SU-DHL-6 (cell line): ENCODE results near the gene PKN2.

Experiments
- H2AFZ ChIP-seq: fragments of 200-600 bp; sonication (generic); 2 replicates; pipeline ENCODE4 v1.6.1; 2014; ENCODE audit warnings: low read depth, mild to moderate bottlenecking, moderate library complexity, mixed read lengths, antibody characterized with exemption, low read length; ENCODE audit not compliant: severe bottlenecking
- H3F3A ChIP-seq: fragments of 200-600 bp; shearing (Covaris generic); 2 replicates; pipeline ENCODE4 v1.6.0; 2016; ENCODE audit warnings: antibody characterized with exemption, mild to moderate bottlenecking; ENCODE audit not compliant: insufficient read depth
- H3K27ac ChIP-seq: fragments of 200-600 bp; sonication (generic); 2 replicates; pipeline ENCODE4 v1.5.1; 2016; ENCODE audit warnings: low read depth, mild to moderate bottlenecking, low read length, moderate library complexity, mixed read lengths
- H3K27me3 ChIP-seq: fragments of 200-600 bp; sonication (generic), shearing (Covaris generic); 2 replicates; pipeline ENCODE4 v1.6.0; 2014; ENCODE audit warnings: mild to moderate bottlenecking, low read length
- H3K36me3 ChIP-seq: fragments of 200-600 bp; sonication (generic); 2 replicates; pipeline ENCODE4 v1.6.1; 2014; ENCODE audit warnings: mild to moderate bottlenecking, low read length, mixed read lengths
- H3K4me2 ChIP-seq: fragments of 300-600, 200-600 bp; shearing (Covaris generic), sonication (generic); 2 replicates; pipeline ENCODE4 v1.6.0; 2014; ENCODE audit warnings: low read length, low read depth, mild to moderate bottlenecking; ENCODE audit not compliant: poor library complexity, severe bottlenecking
- H3K4me3 ChIP-seq: fragments of 200-600 bp; sonication (generic); 2 replicates; pipeline ENCODE4 v1.5.1; 2014; ENCODE audit warnings: antibody characterized with exemption, low read length, mild to moderate bottlenecking, mixed read lengths; ENCODE audit not compliant: insufficient read depth, poor library complexity, severe bottlenecking
- H3K79me2 ChIP-seq: fragments of 200-600 bp; sonication (generic); 2 replicates; pipeline ENCODE4 v1.6.1; 2014; ENCODE audit warnings: mild to moderate bottlenecking, low read length, moderate library complexity; ENCODE audit not compliant: insufficient read depth
- H3K9ac ChIP-seq: fragments of 200-600 bp; sonication (generic); 2 replicates; pipeline ENCODE4 v1.7.0; 2014; ENCODE audit warnings: mild to moderate bottlenecking, low read length
- H3K9me2 ChIP-seq: fragments of 200-600 bp; sonication (generic); replicated peaks from 2 replicates; pipeline ENCODE4 v1.6.1; 2014; ENCODE audit warnings: low read length; ENCODE audit not compliant: insufficient read depth
- H3K9me3 ChIP-seq: fragments of 200-600 bp; sonication (generic); 2 replicates; pipeline ENCODE4 v1.6.1; 2014; ENCODE audit warnings: low read length, mixed read lengths; ENCODE audit not compliant: insufficient read depth
- H4K20me1 ChIP-seq: fragments of 200-600 bp; sonication (generic); 2 replicates; pipeline ENCODE4 v1.6.1; 2014; ENCODE audit warnings: low read depth, mild to moderate bottlenecking, antibody characterized with exemption, low read length, moderate library complexity, mixed read lengths
- CTCF ChIP-seq: fragments of 200-600 bp; sonication (generic); IDR thresholded peaks from one replicate; pipeline ENCODE4 v1.5.1; 2017; ENCODE audit warnings: antibody characterized with exemption, mild to moderate bottlenecking, low read length, moderate library complexity; ENCODE audit not compliant: insufficient read depth, poor library complexity, severe bottlenecking
- EZH2phosphoT487 ChIP-seq: fragments of 200-600 bp; sonication (generic), shearing (Covaris generic); conservative IDR thresholded peaks from 2 replicates; pipeline ENCODE4 v1.6.1; 2018; ENCODE audit warnings: mild to moderate bottlenecking, antibody characterized with exemption, low read length, moderate library complexity, mixed read lengths

PKN2 gene

DNA sequence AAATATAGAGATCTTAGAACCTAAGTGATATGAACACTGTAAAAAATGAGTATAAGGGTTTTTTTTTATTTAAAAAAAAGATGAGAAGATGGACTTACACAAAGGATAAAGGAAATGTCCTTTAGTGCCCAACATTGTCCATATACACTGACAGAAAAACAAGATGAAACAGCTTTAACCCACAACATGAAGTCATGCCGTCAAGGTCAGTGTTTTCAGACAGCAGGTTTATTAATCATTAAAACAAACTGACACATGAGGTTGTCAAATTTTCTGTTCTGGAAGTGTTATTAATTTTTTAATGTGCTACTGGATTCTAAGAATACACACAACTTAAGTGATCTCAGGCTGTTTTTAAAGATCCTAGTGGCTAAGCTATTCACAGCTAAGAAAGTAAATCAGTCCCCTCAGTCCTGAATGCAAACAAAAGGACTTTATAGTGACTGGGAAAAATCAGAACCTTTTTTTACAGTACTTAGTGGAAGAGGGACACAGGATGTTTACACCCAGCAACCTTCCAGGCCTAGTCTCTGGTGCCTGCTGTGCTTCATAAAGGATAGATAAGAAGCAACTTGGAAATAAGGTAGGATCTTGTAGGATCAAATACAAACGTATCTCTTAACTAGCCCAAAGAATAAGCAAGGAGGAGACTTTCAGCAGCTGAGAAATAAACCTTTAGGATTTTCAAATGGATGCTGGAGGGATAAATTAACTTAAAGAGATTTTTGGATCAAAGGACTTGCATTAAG is 21.9 kb upstream of the PKN2 start:
- no peaks in the 10 kb centered on the region for H3F3A ChIP-seq
- H4K20me1 ChIP-seq = no peaks in the 10 kb centered on the region
- no peak overlapping the region for H3K4me2 ChIP-seq
- no peak overlapping the region for H2AFZ ChIP-seq
- H3K9ac ChIP-seq = no peak overlapping the region
- H3K79me2 ChIP-seq = no peaks in the 10 kb centered on the region
- TF ChIP-seq EZH2phosphoT487 (no peak), CTCF (no peak)
- no peaks in the 10 kb centered on the region for H3K36me3 ChIP-seq
- no peaks in the 10 kb centered on the region for H3K9me2 ChIP-seq
- H3K27me3 ChIP-seq = no peaks in the 10 kb centered on the region
- no peaks in the 10 kb centered on the region for H3K9me3 ChIP-seq
- no peak overlapping the region for H3K4me3 ChIP-seq
- no peak overlapping the region for H3K27ac ChIP-seq

GRCh38 chr1:88662723-88663122 is 21.4 kb upstream of the PKN2 start:
- no peaks in the 10 kb centered on the region for H3K27me3 ChIP-seq
- no peak for TF ChIP-seq EZH2phosphoT487
- no peak for TF ChIP-seq CTCF
- no peak overlapping the region for H2AFZ ChIP-seq
- no peaks in the 10 kb centered on the region for H3K9me3 ChIP-seq
- no peak overlapping the region for H3K4me3 ChIP-seq
- no peak overlapping the region for H3K27ac ChIP-seq
- no peaks in the 10 kb centered on the region for H3K79me2 ChIP-seq
- H3K9ac ChIP-seq = no peak overlapping the region
- no peaks in the 10 kb centered on the region for H4K20me1 ChIP-seq
- H3K36me3 ChIP-seq = no peaks in the 10 kb centered on the region
- H3K4me2 ChIP-seq = no peak overlapping the region
- no peaks in the 10 kb centered on the region for H3F3A ChIP-seq
- no peaks in the 10 kb centered on the region for H3K9me2 ChIP-seq

GRCh38 chr1:88668405-88668804 is 15.7 kb upstream of the PKN2 start:
- no peaks in the 10 kb centered on the region for H3K36me3 ChIP-seq
- H3K4me2 ChIP-seq = no peak overlapping the region
- no peaks in the 10 kb centered on the region for H3K27me3 ChIP-seq
- no peak overlapping the region for H3K4me3 ChIP-seq
- H3K27ac ChIP-seq = no peak overlapping the region
- no peak overlapping the region for H3K9ac ChIP-seq
- no peaks in the 10 kb centered on the region for H3K79me2 ChIP-seq
- no peak overlapping the region for H2AFZ ChIP-seq
- H3F3A ChIP-seq = no peaks in the 10 kb centered on the region; the same call in 1 of the 2 replicates
- H3K9me2 ChIP-seq = no peaks in the 10 kb centered on the region
- no peaks in the 10 kb centered on the region for H4K20me1 ChIP-seq
- TF ChIP-seq CTCF = no peak
- TF ChIP-seq EZH2phosphoT487 = no peak
- H3K9me3 ChIP-seq = no peaks in the 10 kb centered on the region
